ENCODE results near the gene TRAPPC3L.
"Not testable (repeated sequence)": the region's sequence is repeated elsewhere in the genome, so short reads cannot be mapped to it uniquely, and the experiment has no call there.

TRAPPC3L gene

DNA sequence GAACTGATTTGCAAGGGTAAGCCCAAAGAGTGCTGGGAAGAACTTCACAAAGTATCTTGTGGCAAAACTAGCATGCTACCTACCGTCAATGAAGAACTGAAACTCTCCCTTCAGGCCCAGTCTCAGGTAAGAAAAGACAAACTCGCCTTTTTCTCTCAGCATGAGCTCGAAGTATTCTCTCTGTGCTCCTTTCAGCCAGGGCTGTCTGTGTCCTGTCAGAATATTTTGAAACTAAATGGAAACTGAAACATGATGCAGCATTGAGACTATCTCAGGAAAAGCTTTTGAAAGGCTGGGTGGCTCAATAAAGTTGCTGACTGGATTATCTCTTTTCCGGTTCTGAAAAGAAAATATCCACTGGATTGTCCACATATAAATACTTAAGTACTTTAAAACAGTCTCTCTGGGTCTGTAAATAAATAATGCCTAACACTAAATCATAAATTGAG lies 33.3 kb downstream of the TRAPPC3L start:
- no peak for DNase-seq

DNA sequence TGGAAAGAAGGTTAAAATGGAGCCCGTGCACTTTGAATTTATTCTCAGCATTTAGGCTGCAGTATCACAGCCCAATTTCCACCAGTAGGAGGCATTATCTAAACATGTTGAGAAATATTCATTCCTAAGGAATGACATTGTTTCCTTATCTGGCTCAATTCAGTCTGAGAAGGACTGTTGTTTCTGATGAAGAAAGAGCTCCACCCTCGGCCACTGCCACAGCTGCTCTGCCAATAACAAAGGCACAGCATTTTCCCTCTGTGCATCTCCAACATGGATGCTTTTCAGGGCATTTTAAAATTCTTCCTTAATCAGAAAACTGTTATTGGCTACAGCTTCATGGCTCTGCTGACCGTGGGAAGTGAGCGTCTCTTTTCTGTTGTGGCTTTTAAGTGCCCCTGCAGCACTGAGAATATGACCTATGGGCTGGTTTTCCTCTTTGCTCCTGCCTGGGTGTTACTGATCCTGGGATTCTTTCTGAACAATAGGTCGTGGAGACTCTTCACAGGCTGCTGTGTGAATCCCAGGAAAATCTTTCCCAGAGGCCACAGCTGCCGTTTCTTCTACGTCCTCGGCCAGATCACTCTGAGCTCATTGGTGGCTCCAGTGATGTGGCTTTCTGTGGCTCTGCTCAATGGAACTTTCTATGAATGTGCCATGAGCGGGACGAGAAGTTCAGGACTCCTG lies 33.9 kb downstream of the TRAPPC3L start, which contains the start of gene CALHM5:
Gene CALHM5 (plus strand): TSS at position 216 of the 687 bp plus-strand sequence. CDS start 58 bp downstream, at position 274.
- no peak for DNase-seq

DNA sequence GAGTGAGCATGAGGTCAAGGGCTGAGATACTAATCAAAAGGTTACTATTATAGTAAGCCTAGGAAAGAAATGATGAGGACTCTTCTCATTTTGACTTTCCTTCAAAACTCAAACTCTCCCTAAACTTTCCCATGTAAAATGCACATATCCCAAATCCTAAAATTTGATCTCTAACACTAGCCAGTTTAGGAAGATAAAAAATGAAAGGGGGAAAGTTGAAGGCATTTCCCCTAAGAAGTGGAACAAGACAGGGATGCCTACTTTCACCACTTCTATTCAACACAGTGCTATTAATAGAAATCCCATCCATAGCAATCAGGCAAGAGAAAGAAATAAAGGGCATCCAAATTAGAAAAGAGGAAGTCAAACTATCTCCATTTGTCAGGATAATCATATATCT lies 37.0 kb downstream of the TRAPPC3L start:
- DNase-seq: no peak

DNA sequence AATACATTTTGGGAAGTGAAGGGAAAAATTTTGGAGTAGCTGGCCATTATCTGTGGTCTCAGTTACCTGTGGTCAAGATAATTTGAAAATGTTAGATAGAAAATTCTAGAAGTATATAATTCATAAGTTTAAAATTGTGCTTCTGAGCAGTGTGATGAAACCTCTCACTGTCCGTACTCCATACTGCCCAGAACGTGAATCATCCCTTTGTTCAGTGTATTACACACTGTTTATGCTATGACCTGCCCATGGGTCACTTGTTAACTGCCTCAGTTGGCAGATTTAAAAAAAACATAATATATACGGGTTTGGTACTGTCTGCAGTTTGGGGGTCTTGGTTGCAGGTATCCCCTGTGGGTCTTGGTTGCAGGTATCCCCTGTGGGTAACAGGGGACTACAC lies 38.2 kb downstream of the TRAPPC3L start:
- DNase-seq: no peak

DNA sequence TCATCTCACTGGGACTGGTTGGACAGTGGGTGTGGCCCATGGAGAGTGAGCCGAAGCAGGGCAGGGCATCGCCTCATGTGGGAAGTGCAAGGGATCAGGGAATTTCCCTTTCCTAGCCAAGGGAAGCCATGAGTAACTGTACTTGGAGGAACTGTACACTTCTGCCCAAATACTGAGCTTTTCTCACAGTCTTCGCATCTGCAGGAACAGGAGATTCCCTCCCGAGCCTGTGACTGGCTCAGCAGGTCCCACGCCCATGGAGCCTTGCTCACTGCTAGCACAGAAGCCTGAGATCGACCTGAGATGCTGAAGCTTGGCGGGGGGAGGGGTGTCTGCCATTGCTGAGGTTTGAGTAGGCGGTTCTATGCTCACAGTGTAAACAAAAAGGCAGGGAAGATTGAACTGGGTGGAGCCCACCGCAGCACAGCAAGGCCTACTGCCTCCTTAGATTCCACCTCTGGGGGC lies 44.5 kb downstream of the TRAPPC3L start:
- no peak for DNase-seq

DNA sequence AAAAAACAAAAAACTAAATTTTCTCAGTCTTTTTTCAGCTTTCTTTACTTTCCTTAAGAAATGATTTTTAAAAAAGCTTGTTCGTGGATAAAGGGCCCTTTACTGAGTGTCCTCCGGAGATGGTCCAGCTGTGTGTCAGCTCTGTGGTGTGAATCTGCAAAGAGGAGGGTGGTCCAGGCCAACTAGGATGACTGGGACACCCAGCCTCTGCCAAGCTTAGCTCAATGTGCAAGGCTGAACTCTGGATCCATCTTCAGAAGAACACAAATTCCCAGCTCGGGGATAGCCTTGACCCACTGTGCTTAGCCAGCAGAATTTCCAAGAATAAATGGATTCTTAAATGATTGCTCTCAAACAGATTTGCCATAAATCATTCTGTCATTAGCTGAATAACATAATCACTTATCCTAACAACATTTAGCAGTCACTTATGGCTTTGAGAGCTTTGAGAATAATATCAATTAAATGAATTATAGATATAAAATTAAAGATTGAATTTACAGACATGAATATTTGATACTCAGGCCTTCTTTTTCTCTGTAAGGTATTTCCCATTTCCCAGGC lies 48.3 kb downstream of the TRAPPC3L start:
- DNase-seq: no peak

DNA sequence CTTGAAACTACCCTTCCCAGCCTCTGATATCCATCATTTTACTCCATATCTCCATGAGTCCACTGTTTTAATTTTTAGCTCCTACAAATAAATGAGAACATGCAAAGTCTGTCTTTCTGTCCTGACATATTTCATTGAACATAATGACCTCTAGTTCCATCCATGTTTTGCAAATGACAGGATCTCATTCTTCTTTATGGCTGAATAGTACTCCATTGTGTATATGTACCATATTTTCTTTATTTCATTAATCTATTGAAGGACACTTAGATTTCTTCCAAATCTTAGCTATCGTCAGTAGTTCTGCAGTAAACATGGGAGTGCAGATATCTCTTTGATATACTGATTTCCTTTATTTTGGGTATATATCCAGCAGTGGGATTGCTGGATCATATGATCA lies 50.3 kb downstream of the TRAPPC3L start:
- not testable (repeated sequence) for DNase-seq

DNA sequence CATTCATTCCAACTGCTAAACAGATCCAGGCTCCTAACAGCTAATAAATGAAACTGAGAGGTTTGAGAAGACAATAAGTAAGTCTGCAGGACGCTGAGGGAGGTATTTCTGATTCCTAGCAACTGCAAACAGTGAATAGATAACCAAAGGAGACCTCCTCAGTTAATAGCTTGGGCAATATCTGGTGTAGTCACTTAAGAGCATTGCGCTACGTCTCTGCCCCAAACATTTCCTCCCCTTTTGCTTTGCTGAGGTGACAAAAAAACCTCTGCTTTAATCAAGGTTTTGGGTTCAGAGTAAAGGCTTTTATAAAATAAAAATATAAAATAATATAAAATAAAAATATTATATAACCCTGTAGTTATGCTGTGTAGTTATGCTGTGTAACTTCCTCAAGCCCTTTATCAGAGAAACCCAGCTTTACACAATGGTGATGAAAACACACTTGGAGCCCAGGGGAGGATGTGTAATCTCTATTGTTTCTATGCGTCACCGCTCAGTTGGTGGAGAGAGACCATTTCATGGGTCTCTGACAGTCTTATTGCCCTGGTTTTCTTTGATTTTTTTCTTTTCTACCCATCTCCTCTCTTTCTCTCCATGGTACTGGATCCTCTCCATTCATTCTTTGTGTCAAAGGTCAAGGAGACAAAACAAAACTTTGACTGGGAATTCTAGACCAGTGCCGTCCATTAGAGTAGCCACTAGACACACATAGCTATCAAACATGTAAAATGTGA lies 53.0 kb downstream of the TRAPPC3L start:
- no peak for DNase-seq

DNA sequence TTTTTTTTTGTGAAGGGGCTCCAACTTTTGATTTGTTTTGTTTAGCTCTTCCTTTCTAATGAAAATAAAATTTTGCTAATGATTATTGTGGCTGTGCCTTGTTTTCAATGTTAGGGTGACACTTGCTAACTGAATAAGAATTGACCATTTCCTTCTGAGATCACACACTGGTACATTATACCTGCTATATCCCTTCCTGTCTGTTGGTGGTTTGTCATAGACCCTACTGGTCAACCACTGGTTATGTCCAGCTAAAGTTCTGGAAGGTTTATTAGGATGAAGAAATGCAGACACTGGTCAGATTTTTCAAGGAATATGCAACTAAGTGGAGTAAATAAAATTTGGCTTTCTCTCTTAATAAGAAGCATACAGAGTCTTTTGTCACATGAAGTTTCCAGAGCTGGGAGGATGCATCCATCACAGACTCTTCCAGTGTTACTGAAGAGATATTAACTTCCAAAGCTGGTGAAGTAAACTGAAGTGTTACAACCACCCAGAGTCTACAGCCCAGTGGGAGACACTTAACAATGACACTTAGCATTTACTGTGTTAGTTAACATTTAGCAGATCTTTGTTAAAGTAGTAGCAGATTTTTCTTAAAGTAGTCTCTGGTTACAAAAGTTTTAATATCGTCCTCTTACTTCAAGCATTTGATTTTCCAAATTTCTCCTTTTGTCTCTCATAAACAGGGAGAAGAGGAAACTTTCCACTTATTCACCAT lies 53.7 kb downstream of the TRAPPC3L start:
- DNase-seq: no peak

DNA sequence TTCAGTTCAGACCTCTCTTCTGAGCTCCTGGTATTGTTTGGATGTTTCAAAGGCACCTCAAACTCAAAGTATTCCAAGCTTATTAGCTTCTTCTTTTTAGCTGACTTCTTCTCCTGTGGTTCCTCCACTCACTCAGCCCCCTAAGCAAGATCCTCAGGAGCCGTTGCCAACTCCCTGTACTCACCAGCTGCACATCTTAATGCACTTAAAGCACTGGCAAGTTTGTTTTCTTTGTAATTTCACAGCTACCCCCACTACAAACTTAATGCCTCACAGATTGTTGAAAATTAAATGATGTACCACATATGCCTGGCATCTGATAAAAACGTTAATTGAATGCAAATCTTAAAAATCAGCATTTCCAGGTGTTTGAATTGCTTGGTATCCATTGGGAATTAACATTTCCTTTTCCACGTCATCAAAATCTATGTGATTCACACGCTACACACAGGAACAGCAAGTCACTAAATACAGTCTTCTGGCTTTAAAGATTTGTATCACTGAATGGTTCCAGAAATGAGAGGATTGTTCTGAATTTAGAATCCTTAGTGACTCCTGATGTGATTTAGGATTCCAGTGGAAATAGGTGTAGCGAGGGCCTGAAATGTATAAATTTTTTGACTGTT lies 59.8 kb downstream of the TRAPPC3L start:
- no peak for DNase-seq

DNA sequence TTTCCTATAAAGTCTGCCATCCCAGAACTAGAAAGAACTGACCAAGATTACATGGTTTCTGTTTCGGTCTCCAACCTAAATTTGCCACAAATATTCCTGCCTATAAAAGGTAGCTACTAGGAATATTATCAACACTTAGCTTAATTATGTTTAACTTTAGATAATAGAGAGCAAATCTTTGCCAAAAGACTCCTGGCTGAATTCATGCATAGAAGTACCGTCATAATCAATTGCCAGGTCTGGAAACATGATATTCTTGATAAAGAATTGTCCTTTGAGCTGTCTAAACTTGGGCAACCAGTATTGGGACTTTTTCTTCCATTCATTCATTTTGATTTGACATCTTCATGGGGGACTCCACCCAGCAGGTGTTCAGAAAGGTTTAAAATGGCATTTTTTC lies 61.9 kb downstream of the TRAPPC3L start:
- DNase-seq: no peak

DNA sequence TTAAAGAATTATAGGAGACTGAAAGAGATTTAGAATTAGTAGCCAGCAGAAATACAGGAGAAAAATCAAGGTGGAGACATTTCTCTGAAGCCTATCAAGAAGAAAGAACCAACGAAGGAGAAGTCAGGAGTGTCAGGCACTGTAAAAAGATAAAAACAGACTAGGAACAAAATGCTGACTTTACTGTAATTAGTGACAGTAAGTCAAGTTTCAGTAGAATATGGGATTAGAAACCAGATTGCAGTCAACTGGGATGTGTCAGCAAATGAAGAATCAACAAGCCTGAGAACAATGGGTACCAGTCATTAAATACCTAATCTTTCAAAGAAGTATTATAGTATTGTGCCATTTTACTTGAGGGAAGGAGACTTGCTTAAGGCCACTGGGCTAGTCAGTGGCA lies 62.7 kb downstream of the TRAPPC3L start:
- no peak for DNase-seq

DNA sequence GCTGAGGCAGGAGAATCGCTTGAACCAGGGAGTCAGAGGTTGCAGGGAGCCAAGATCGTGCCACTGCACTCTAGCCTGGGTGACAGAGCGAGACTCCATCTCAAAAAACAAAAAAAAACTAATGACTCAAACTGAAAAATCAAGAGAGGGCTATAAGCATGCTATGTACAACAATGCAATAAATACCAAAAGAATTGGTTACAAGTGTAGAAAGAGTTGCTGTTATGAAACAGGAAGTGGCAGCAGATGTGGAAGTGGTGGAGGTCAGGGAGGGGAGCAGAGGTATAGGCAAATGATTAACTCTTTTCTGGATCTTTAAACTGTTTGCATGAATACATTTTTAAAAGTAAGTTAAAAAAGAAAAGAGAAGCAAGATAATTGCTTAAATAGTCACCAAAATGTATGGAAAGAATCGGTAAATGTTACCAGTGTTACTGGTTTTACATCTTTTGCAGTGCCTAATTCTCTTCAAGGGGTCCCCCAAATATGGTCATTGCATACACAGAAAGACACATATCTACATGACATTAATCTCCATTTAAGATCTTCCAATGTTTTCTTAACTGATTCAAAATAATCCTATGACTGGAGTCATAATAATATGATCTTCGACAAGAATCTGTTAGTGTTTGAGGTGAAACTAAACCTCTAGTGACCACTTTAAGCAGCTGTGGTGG lies 69.3 kb downstream of the TRAPPC3L start:
- peak; percentile 27 for DNase-seq

DNA sequence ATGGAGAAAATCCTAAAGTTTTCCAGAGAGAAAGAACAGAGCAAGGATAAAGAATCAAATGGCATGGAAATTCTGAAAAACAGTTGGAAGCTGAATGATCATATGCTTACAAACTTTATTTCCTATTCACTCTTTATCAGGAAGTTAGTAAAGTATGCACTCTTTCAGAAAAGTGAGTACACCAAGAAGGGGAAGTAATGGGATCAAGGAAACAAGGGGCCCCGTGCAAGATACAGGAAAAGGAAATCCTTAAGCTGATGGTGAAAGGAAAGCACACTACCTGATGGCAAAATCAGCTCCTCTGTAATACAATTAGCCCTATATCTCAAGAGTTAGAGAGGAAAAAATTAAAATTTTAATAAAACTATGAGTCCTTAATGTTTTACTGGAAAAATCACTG lies 70.3 kb downstream of the TRAPPC3L start:
- DNase-seq: no peak

DNA sequence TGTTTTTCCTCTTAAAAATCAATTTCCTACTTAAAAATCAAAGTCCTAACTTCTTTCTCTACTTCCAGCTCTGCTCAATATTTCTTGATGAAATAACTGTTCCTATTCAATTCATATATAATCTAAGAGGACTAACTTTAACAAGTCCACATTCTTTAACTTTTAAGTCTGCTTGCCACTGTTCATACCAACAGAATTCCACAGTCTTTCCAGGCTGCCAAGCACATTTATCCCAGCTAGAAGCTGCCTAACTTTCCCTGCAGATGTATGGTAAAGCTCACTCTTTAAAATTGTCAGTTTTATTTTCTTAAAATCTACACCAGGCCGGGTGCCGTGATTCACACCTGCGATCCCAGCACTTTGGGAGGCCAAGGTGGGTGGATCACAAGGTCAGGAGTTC lies 72.8 kb downstream of the TRAPPC3L start:
- DNase-seq: no peak

DNA sequence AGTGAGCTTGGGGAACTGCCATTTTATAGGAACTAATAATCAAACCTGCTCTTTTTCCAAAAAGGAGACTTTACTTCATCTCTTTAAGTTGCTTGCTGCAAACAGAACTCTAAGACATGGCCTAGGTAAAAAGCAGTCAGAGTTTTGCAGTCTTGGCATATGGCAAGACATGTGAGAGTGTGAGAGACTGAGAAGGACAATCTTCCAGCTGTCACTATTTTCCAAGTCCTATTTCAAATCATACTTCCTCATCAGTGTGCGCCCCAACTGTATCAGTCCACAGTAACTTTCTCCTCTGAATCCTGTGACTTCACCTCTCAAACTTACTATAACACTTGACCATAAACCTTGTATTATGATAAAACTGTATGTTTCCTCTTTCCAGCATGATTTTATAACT lies 74.0 kb downstream of the TRAPPC3L start:
- DNase-seq: no peak

DNA sequence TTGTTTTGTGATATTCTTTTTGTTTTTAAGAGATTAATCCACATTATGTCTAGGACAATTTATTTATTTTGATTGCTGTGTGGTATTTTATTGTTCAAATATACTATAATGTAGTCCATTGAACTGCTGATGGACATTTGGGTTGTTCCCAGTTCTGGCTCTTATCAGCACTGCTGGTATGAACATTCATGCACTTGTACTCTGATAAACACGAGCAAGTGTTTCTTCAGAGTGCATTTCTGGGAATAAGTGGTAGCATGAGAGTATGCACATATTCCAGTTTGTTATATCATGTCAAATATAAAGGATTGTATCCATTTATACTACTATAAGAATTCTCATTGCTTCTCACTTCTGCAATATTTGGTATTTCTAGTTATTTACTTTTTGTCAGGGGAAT lies 77.2 kb downstream of the TRAPPC3L start:
- DNase-seq: no peak

DNA sequence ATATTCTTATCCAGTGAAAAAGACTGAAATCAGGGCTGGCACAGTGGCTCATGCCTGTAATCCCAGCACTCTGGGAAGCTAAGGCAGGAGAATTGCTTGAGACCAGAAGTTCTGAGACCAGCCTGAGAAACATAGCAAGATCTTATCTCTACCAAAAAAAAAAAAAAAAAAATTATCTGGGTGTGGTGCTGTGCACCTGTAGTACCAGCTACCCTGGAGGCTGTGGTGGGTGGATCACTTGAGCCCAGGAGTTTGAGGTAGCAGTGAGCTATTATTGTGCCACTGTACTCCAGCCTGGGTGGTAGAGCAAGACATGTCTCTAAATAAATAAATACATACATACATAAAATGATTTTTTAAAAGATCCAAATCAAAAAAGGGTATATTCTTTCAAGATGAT lies 78.0 kb downstream of the TRAPPC3L start:
- DNase-seq: no peak

DNA sequence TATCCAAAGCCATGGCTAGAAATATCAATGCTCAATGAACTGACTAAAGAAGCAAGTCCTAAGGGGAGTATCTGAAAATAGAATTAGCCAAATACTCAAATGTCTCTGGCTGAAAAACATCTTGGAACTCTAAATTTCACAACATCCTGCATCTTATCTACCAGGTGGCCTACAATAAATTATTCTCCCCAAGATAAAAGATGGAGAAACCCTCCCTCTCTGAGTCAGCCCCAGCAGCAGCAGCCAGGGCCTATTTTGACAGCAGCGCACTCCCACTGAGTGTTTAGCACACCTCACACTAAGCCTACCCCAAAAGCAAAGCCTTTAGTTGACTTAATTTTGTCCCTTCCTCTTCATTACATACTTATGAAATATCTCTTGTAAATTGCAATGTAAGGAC lies 78.4 kb downstream of the TRAPPC3L start:
- no peak for DNase-seq

DNA sequence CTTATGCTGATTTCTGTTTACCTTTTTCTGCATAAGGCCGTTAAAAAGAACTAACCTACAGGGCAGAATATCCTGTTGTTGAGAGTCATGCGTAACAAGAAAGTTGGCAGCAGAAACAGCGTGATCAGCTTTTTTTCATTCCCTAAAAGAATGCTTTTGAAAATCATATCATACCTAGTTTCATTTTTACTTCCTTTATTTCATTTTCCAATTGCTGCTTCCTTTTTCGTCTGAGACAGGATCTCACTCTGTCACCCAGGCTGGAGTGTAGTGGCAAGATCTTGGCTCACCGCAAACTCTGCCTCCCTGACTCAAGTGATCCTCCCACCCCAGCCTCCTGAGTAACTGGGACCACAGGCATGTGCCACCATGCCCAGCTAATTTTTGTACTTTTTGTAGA lies 80.2 kb downstream of the TRAPPC3L start:
- no peak for DNase-seq

DNA sequence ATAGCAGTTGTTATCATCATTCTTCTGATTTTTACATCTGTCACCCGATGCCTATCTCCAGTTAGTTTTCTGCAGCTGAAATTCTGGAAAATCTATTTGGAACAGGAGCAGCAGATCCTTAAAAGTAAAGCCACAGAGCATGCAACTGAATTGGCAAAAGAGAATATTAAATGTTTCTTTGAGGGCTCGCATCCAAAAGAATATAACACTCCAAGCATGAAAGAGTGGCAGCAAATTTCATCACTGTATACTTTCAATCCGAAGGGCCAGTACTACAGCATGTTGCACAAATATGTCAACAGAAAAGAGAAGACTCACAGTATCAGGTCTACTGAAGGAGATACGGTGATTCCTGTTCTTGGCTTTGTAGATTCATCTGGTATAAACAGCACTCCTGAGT lies 82.2 kb downstream of the TRAPPC3L start:
- no peak for DNase-seq
